K562 (cell line): Measurements from ENCODE around the gene ORC5. TPM values are rescaled to one million over a fixed set of nuclear protein-coding genes. Genes with fewer than 3 reads are reported as not detected.

Source experiments
- ADNP ChIP-seq: fragments of 200-800 bp; sonication (Bioruptor generic); IDR thresholded peaks from 2 replicates; pipeline ENCODE4 v1.6.1; 2016; ENCODE audit warnings: missing genetic modification characterization, missing compliant biosample characterization
- CBX1 ChIP-seq: sonication (generic); IDR thresholded peaks from 2 replicates; pipeline ENCODE4 v1.6.1; 2016; ENCODE audit warnings: antibody characterized with exemption, low read depth, mild to moderate bottlenecking
- CBX3 ChIP-seq, 2 experiments: IDR thresholded peaks; 1 replicate in 1 of 2; 2 replicates in 1 of 2; pipeline ENCODE4 v1.6.1; 2012; ENCODE audit warnings: inconsistent platforms in 2 of 2, low read length in 2 of 2, borderline replicate concordance in 1 of 2, control low read depth in 1 of 2
- CBX5 ChIP-seq: IDR thresholded peaks from 2 replicates; pipeline ENCODE4 v1.6.1; 2014; ENCODE audit warnings: low read depth, borderline replicate concordance
- CXXC5 ChIP-seq: fragments of 250-450 bp; sonication (Bioruptor Pico); IDR thresholded peaks from 2 replicates; pipeline ENCODE4 v1.8.0; 2022; ENCODE audit warnings: inconsistent platforms, mild to moderate bottlenecking, moderate library complexity
- DACH1 ChIP-seq: fragments of 450-650 bp; IDR thresholded peaks from 2 replicates; pipeline ENCODE4 v1.6.1; 2018; ENCODE audit not compliant: partially characterized antibody
- ELK1 ChIP-seq: sonication (generic); formaldehyde crosslinking; IDR thresholded peaks from 2 replicates; pipeline ENCODE4 v1.8.1; 2022; ENCODE audit warnings: missing genetic modification reagents
- ESRRA ChIP-seq: fragments of 450-650 bp; IDR thresholded peaks from 2 replicates; pipeline ENCODE4 v1.6.1; 2014; ENCODE audit warnings: low read depth, mild to moderate bottlenecking, moderate library complexity, borderline replicate concordance
- ESRRB ChIP-seq: fragments of 250-450 bp; sonication (Bioruptor Pico); IDR thresholded peaks from 2 replicates; pipeline ENCODE4 v1.5.0; 2020; ENCODE audit warnings: mild to moderate bottlenecking, moderate library complexity, borderline replicate concordance
- EWSR1 ChIP-seq: fragments of 450-650 bp; IDR thresholded peaks from 2 replicates; pipeline ENCODE4 v1.6.1; 2018; ENCODE audit warnings: borderline replicate concordance, mild to moderate bottlenecking, low read depth, moderate library complexity; ENCODE audit not compliant: partially characterized antibody
- GABPB2 ChIP-seq: fragments of 250-450 bp; sonication (Bioruptor Pico); conservative IDR thresholded peaks from 2 replicates; pipeline ENCODE4 v1.5.1; 2021; ENCODE audit warnings: mild to moderate bottlenecking
- HLTF ChIP-seq: fragments of 450-650 bp; IDR thresholded peaks from 2 replicates; pipeline ENCODE4 v1.6.1; 2016
- MNT ChIP-seq, 2 experiments: fragments of 450-650 bp; conservative IDR thresholded peaks; 2 replicates each; pipeline ENCODE4 v1.6.1; 2017; ENCODE audit warnings: mild to moderate bottlenecking in 2 of 2, moderate library complexity in 2 of 2
- MTA2 ChIP-seq: fragments of 450-650 bp; IDR thresholded peaks from 2 replicates; pipeline ENCODE4 v1.6.1; 2016; ENCODE audit warnings: low read depth
- NONO ChIP-seq, 2 experiments: fragments of 200-400 bp in 1 of 2; fragments of 450-650 bp in 1 of 2; formaldehyde crosslinking in 1 of 2; IDR thresholded peaks; 2 replicates each; pipeline ENCODE4 v1.6.1; 2017; ENCODE audit warnings: low read depth in 2 of 2, mild to moderate bottlenecking in 2 of 2, moderate library complexity in 2 of 2, low read length in 1 of 2
- RERE ChIP-seq: sonication (generic); formaldehyde crosslinking; IDR thresholded peaks from 2 replicates; pipeline ENCODE4 v1.8.0; 2023; ENCODE audit warnings: missing genetic modification reagents, mild to moderate bottlenecking, borderline replicate concordance
- SRSF1 ChIP-seq: fragments of 200-400 bp; formaldehyde crosslinking; IDR thresholded peaks from 2 replicates; pipeline ENCODE4 v1.6.1; 2017; ENCODE audit warnings: mild to moderate bottlenecking, low read depth, low read length, moderate library complexity
- TEAD2 ChIP-seq: fragments of 450-650 bp; IDR thresholded peaks from 2 replicates; pipeline ENCODE4 v1.6.1; 2016; ENCODE audit warnings: missing genetic modification characterization, control low read depth, missing compliant biosample characterization
- TRIM24 ChIP-seq, 2 experiments: fragments of 450-650 bp; IDR thresholded peaks; 2 replicates each; pipeline ENCODE4 v1.6.1; 2016
- TRIM28 ChIP-seq: fragments of 450-650 bp; IDR thresholded peaks from 2 replicates; pipeline ENCODE4 v1.6.1; 2017
- ZBED1 ChIP-seq: IDR thresholded peaks from 2 replicates; pipeline ENCODE4 v1.6.1; 2014
- ZFP36 ChIP-seq: fragments of 150-350 bp; IDR thresholded peaks from 2 replicates; pipeline ENCODE4 v1.6.1; 2018; ENCODE audit warnings: low read length, low read depth; ENCODE audit not compliant: partially characterized antibody
- ZNF408 ChIP-seq: fragments of 250-450 bp; sonication (Bioruptor Pico); IDR thresholded peaks from 2 replicates; pipeline ENCODE4 v1.4.0; 2020; ENCODE audit warnings: low read depth, mild to moderate bottlenecking, moderate library complexity
- polyA plus RNA-seq, 8 experiments: library from polyadenylated mRNA; depleted of rRNA in 4 of 8; stranded (reverse) in 5 of 8; unstranded in 3 of 8; fragments of >200 nt; fragmentation: Nextera tagmentation in 2 of 8; fragmentation: Illumina TruSeq in 1 of 8; extraction: Ambion mirVana in 2 of 8; extraction: Trizol in 1 of 8; gene quantifications; 2 replicates each; pipeline versions ENCODE4 v1.2.1 to v1.2.3, GENCODE V29; 2011 to 2014; ENCODE audit warnings: inconsistent platforms in 1 of 8, missing spikeins in 1 of 8
- total RNA-seq, 7 experiments: library from RNA; depleted of rRNA in 6 of 7; stranded (reverse); fragments of >200 nt in 6 of 7; fragmentation: Illumina TruSeq in 2 of 7; extraction: Trizol in 2 of 7; gene quantifications; 2 replicates each; pipeline versions ENCODE4 v1.2.1 to v1.2.3, GENCODE V29; 2011 to 2021; ENCODE audit warnings: low replicate concordance in 1 of 7

Gene ORC5
- total and polyA plus RNA-seq, 9 of the 15 experiments (the other 6 are each of a cell fraction or from before 2014, with no cell fraction given): 29.8 to 136 (median 54.8) TPM

- TF ChIP-seq RERE (CRISPR knock-in tag) (no peak), MTA2 (no peak), TEAD2 (tag) (no peak), ZBED1 (no peak), ADNP (no peak), DACH1 (no peak), ZFP36 (peak; percentile 28), EWSR1 (no peak), ELK1 (no peak), CBX3 (IDR thresholded peaks at IDR 0.05; ENCODE audit: borderline replicate concordance in 1 of 2, low read length in 2 of 2) (peak in 1 of 2 experiments; percentile 91; a peak in 2 of 3 replicates), CBX5 (peak; percentile 77; the same call in 1 of the 2 replicates), NONO (IDR thresholded peaks at IDR 0.05; ENCODE audit: low read depth in 2 of 2, low read length in 1 of 2) (no peak), CXXC5 (no peak), CBX1 (0 out of 2 replicates have a peak, but pooled peaks have one; percentile 63), ESRRA (no peak), SRSF1 (no peak), HLTF (no peak), ESRRB (CRISPR knock-in tag) (no peak), TRIM24 (IDR thresholded peaks at IDR 0.05) (peak in 1 of 2 experiments; percentile 23; a peak in 1 of 4 replicates), ZNF408 (CRISPR knock-in tag) (no peak), MNT (conservative IDR thresholded peaks at IDR 0.05) (no peak), TRIM28 (peak; percentile 80), GABPB2 (CRISPR knock-in tag) (no peak)
Measured at GRCh38 chr7:104198673-104199278, 9.0 kb downstream of the ORC5 start (continued).
